Osteoblast (primary cell): ENCODE measurements around the gene SOX13. TPM values are rescaled to one million over a fixed set of nuclear protein-coding genes. Genes with fewer than 3 reads are reported as not detected.
A peak's percentile ranks its signal among the peaks of the same experiment; 100 is the strongest.

Experiments used
- DNase-seq: peaks from one replicate; pipeline ENCODE4 v3.0.0; 2011; ENCODE audit warnings: low spot score, mixed read lengths; ENCODE audit not compliant: insufficient read length; ENCODE audit errors: missing footprints
- H2AFZ ChIP-seq: 2 replicates; pipeline ENCODE4 v1.6.0; 2011; ENCODE audit warnings: mild to moderate bottlenecking, low read length
- H3K27ac ChIP-seq: 2 replicates; pipeline ENCODE4 v1.5.1; 2011; ENCODE audit warnings: mild to moderate bottlenecking, low read depth, low read length, moderate library complexity
- H3K27me3 ChIP-seq: 2 replicates; pipeline ENCODE4 v1.6.0; 2012; ENCODE audit warnings: mild to moderate bottlenecking, control low read depth, inconsistent platforms, low read length, moderate library complexity; ENCODE audit not compliant: insufficient read depth
- H3K36me3 ChIP-seq: 2 replicates; pipeline ENCODE4 v1.5.1; 2011; ENCODE audit warnings: mild to moderate bottlenecking, low read length, control low read depth, moderate library complexity; ENCODE audit not compliant: insufficient read depth
- H3K4me1 ChIP-seq: 2 replicates; pipeline ENCODE4 v1.5.1; 2011; ENCODE audit warnings: mild to moderate bottlenecking, low read length, control low read depth, moderate library complexity; ENCODE audit not compliant: insufficient read depth
- H3K4me2 ChIP-seq: 2 replicates; pipeline ENCODE4 v1.6.0; 2011; ENCODE audit warnings: mild to moderate bottlenecking, low read length; ENCODE audit not compliant: insufficient read depth
- H3K4me3 ChIP-seq: fragments of 200-600 bp; sonication (generic); 3 replicates; pipeline ENCODE4 v1.5.1; 2012; ENCODE audit warnings: mild to moderate bottlenecking, low read length, inconsistent platforms; ENCODE audit not compliant: insufficient read depth
- H3K79me2 ChIP-seq: 2 replicates; pipeline ENCODE4 v1.6.0; 2012; ENCODE audit warnings: mild to moderate bottlenecking, low read length, control low read depth, inconsistent platforms; ENCODE audit not compliant: insufficient read depth
- H3K9me3 ChIP-seq: 2 replicates; pipeline ENCODE4 v1.5.1; 2011; ENCODE audit warnings: low read depth, low read length, control low read depth
- H4K20me1 ChIP-seq: 2 replicates; pipeline ENCODE4 v1.6.0; 2012; ENCODE audit warnings: mild to moderate bottlenecking, low read length, control low read depth; ENCODE audit not compliant: insufficient read depth
- CTCF ChIP-seq: IDR thresholded peaks from 2 replicates; pipeline ENCODE4 v1.5.1; 2011; ENCODE audit warnings: mild to moderate bottlenecking, low read depth, low read length, moderate library complexity; ENCODE audit errors: extremely low read depth
- total RNA-seq: library from RNA; depleted of rRNA; stranded (reverse); fragments of >200 nt; gene quantifications from 2 replicates; pipeline ENCODE4 v1.2.3, GENCODE V29; 2012

SOX13 gene
- total RNA-seq, 1 donor: 9.0 TPM

- Histone ChIP-seq H3K4me2 (no peak overlapping the region), H3K27ac (no peak overlapping the region), H3K27me3 (peaks cover 29% of the 10 kb centered on the region), H3K9me3 (no peaks in the 10 kb centered on the region), H3K4me3 (no peak overlapping the region), H3K36me3 (no peaks in the 10 kb centered on the region), H3K4me1 (no peaks in the 10 kb centered on the region), H4K20me1 (no peaks in the 10 kb centered on the region), H2AFZ (no peak overlapping the region), H3K79me2 (no peaks in the 10 kb centered on the region)
- no peak for TF ChIP-seq CTCF
- peak; percentile 35 for DNase-seq
These were observed 69.4 kb downstream of the SOX13 start for GRCh38 chr1:204142032-204142974.

- no peak for TF ChIP-seq CTCF
- H3K4me2 ChIP-seq: no peak overlapping the region
- H4K20me1 ChIP-seq: no peaks in the 10 kb centered on the region
- H3K9me3 ChIP-seq: no peaks in the 10 kb centered on the region
- no peaks in the 10 kb centered on the region for H3K79me2 ChIP-seq
- no peak overlapping the region for H3K27ac ChIP-seq
- no peaks in the 10 kb centered on the region for H3K4me1 ChIP-seq
- no peak overlapping the region for H2AFZ ChIP-seq
- peak; percentile 8 for DNase-seq
- H3K36me3 ChIP-seq: no peaks in the 10 kb centered on the region
- H3K4me3 ChIP-seq: no peak overlapping the region
- H3K27me3 ChIP-seq: peaks cover 29% of the 10 kb centered on the region
These were observed 70.5 kb downstream of the SOX13 start for GRCh38 chr1:204143276-204144041.

GRCh38 chr1:204145033-204145504 is 72.2 kb downstream of the SOX13 start:
- peak; percentile 45 for DNase-seq
- H3K4me2 ChIP-seq: no peak overlapping the region
- no peak overlapping the region for H2AFZ ChIP-seq

More at GRCh38 chr1:204145033-204145504, 72.2 kb downstream of the SOX13 start:
- Histone ChIP-seq H3K27ac (no peak overlapping the region), H3K4me3 (no peak overlapping the region), H3K27me3 (peaks cover 21% of the 10 kb centered on the region), H4K20me1 (no peaks in the 10 kb centered on the region), H3K9me3 (no peaks in the 10 kb centered on the region), H3K36me3 (no peaks in the 10 kb centered on the region), H3K79me2 (no peaks in the 10 kb centered on the region), H3K4me1 (no peaks in the 10 kb centered on the region)
- TF ChIP-seq CTCF: no peak
